ENCODE data around the gene AGTRAP.

AGTRAP gene

GRCh38 chr1:11779715-11780379 is 43.9 kb downstream of the AGTRAP start:
- DNase-seq (ENCODE audit: low spot score), result no peak
- no peak for TF ChIP-seq CTCF (IDR thresholded peaks at IDR 0.05; ENCODE audit: borderline replicate concordance, control extremely low read depth, extremely low read depth, insufficient read depth, missing control alignments)
- in situ Hi-C loops (cut with MboI; ENCODE audit: low sequenced_read_pairs, unreplicated experiment), result no loop called here

- in situ Hi-C loops (cut with MboI; ENCODE audit: low sequenced_read_pairs, unreplicated experiment), result no loop called here
- no peak for TF ChIP-seq CTCF (IDR thresholded peaks at IDR 0.05; ENCODE audit: borderline replicate concordance, control extremely low read depth, extremely low read depth, insufficient read depth, missing control alignments)
- DNase-seq (ENCODE audit: low spot score), result no peak
Observed at GRCh38 chr1:11780380-11781147, 44.6 kb downstream of the AGTRAP start.

- no peak for DNase-seq (ENCODE audit: low spot score)
- in situ Hi-C loops (cut with MboI; ENCODE audit: low sequenced_read_pairs, unreplicated experiment), result no loop called here
- TF ChIP-seq CTCF (IDR thresholded peaks at IDR 0.05; ENCODE audit: borderline replicate concordance, control extremely low read depth, extremely low read depth, insufficient read depth, missing control alignments), result no peak
Observed at GRCh38 chr1:11781297-11781696, 45.4 kb downstream of the AGTRAP start.

- no peak for DNase-seq (ENCODE audit: low spot score)
- TF ChIP-seq CTCF (IDR thresholded peaks at IDR 0.05; ENCODE audit: borderline replicate concordance, control extremely low read depth, extremely low read depth, insufficient read depth, missing control alignments), result no peak
- in situ Hi-C loops (cut with MboI; ENCODE audit: low sequenced_read_pairs, unreplicated experiment), result no loop called here
Observed at GRCh38 chr1:11782127-11782708, 46.3 kb downstream of the AGTRAP start.

- no peak for DNase-seq (ENCODE audit: low spot score)
- in situ Hi-C loops (cut with MboI; ENCODE audit: low sequenced_read_pairs, unreplicated experiment), result no loop called here
- no peak for TF ChIP-seq CTCF (IDR thresholded peaks at IDR 0.05; ENCODE audit: borderline replicate concordance, control extremely low read depth, extremely low read depth, insufficient read depth, missing control alignments)
Observed at GRCh38 chr1:11783556-11783955, 47.6 kb downstream of the AGTRAP start.

GRCh38 chr1:11784256-11784992 is 48.5 kb downstream of the AGTRAP start:
- DNase-seq (ENCODE audit: low spot score), result no peak
- in situ Hi-C loops (cut with MboI; ENCODE audit: low sequenced_read_pairs, unreplicated experiment), result no loop called here
- no peak for TF ChIP-seq CTCF (IDR thresholded peaks at IDR 0.05; ENCODE audit: borderline replicate concordance, control extremely low read depth, extremely low read depth, insufficient read depth, missing control alignments)

All from GM13976 (cell line).